H1 (cell line): ENCODE data around the gene RABL3. TPM values are rescaled to one million over a fixed set of nuclear protein-coding genes. Genes with fewer than 3 reads are reported as not detected.

Source experiments
- CTCF ChIA-PET: fragments of 300-600 bp; sonication (Branson Sonifier 250); formaldehyde crosslinking; loops from one replicate; lab custom pipeline; 2021; ENCODE audit not compliant: partially characterized antibody; lab: Charles Lee
- POLR2A ChIA-PET: fragments of 300-600 bp; sonication (Branson Sonifier 250); formaldehyde crosslinking; loops from one replicate; lab custom pipeline; 2021; ENCODE audit warnings: inconsistent platforms; ENCODE audit not compliant: partially characterized antibody; lab: Charles Lee
- DNase-seq, 2 experiments: peaks; one replicate each; pipeline versions ENCODE4 v3.0.0 to v3.0.0-alpha.2; 2010 to 2022; ENCODE audit warnings: low spot score in 2 of 2, low read depth in 1 of 2, mixed read lengths in 1 of 2
- FAIRE-seq: peaks from 2 replicates; lab custom pipeline; 2011; peaks lifted over from hg19 to GRCh38; lab: Jason Lieb, UNC
- H2AFZ ChIP-seq: 2 replicates; pipeline ENCODE4 v1.8.1; 2012; ENCODE audit warnings: low read length, inconsistent platforms
- H2AK5ac ChIP-seq: 2 replicates; pipeline ENCODE4 v1.6.1; 2013; ENCODE audit warnings: low read depth, low read length
- H2BK120ac ChIP-seq: replicated peaks from 2 replicates; pipeline ENCODE3; 2013; ENCODE audit warnings: low read depth, low read length, inconsistent platforms
- H2BK12ac ChIP-seq: 2 replicates; pipeline ENCODE4 v1.6.1; 2013; ENCODE audit warnings: low read depth, low read length
- H2BK15ac ChIP-seq: 2 replicates; pipeline ENCODE4 v1.6.1; 2013; ENCODE audit warnings: low read length
- H2BK20ac ChIP-seq: 2 replicates; pipeline ENCODE4 v1.6.1; 2013; ENCODE audit warnings: low read length
- H2BK5ac ChIP-seq: 2 replicates; pipeline ENCODE4 v1.6.1; 2013; ENCODE audit warnings: low read depth, low read length
- H3K14ac ChIP-seq: 2 replicates; pipeline ENCODE4 v1.6.1; 2013; ENCODE audit warnings: inconsistent platforms; ENCODE audit not compliant: insufficient read length
- H3K18ac ChIP-seq: 2 replicates; pipeline ENCODE4 v1.6.1; 2013; ENCODE audit warnings: low read length; ENCODE audit errors: extremely low read depth
- H3K23ac ChIP-seq: 2 replicates; pipeline ENCODE4 v1.6.1; 2013; ENCODE audit warnings: inconsistent platforms; ENCODE audit not compliant: insufficient read length
- H3K23me2 ChIP-seq: 2 replicates; pipeline ENCODE4 v1.6.1; 2013; ENCODE audit warnings: low read depth, low read length
- H3K27ac ChIP-seq: 2 replicates; pipeline ENCODE4 v1.6.1; 2011; ENCODE audit warnings: low read depth, low read length, inconsistent platforms
- H3K27me3 ChIP-seq, 4 experiments: replicated peaks in 1 of 4; 1 replicate in 1 of 4; 2 replicates in 3 of 4; pipeline versions ENCODE4 v1.6.1 to v1.8.1; 2011 to 2013; ENCODE audit warnings: low read length in 3 of 4, mild to moderate bottlenecking in 3 of 4, inconsistent platforms in 2 of 4, mixed read lengths in 2 of 4, moderate library complexity in 1 of 4; ENCODE audit not compliant: control insufficient read depth in 3 of 4, insufficient read depth in 3 of 4; ENCODE audit errors: extremely low read depth in 1 of 4
- H3K36me3 ChIP-seq, 4 experiments: 2 replicates each; pipeline versions ENCODE4 v1.6.1 to v1.8.1; 2011 to 2013; ENCODE audit warnings: mild to moderate bottlenecking in 4 of 4, low read length in 3 of 4, moderate library complexity in 2 of 4, control low read depth in 1 of 4, inconsistent platforms in 1 of 4; ENCODE audit not compliant: insufficient read depth in 4 of 4, control insufficient read depth in 2 of 4
- H3K4ac ChIP-seq: replicated peaks from 2 replicates; pipeline ENCODE3; 2013; ENCODE audit warnings: low read length, low read depth, mixed read lengths, inconsistent platforms; ENCODE audit not compliant: insufficient read length
- H3K4me1 ChIP-seq, 4 experiments: replicated peaks in 1 of 4; 1 replicate in 1 of 4; 2 replicates in 3 of 4; pipeline versions ENCODE4 v1.6.1 to v1.8.1; 2011 to 2013; ENCODE audit warnings: low read length in 3 of 4, inconsistent platforms in 2 of 4, mixed read lengths in 1 of 4; ENCODE audit not compliant: insufficient read depth in 4 of 4, control insufficient read depth in 3 of 4
- H3K4me2 ChIP-seq, 2 experiments: 2 replicates each; pipeline versions ENCODE4 v1.6.1 to v1.8.1; 2011 to 2013; ENCODE audit warnings: low read depth in 2 of 2, low read length in 2 of 2, control low read depth in 1 of 2, inconsistent platforms in 1 of 2, mild to moderate bottlenecking in 1 of 2; ENCODE audit not compliant: insufficient read depth in 1 of 2
- H3K4me3 ChIP-seq, 4 experiments: fragments of 200-600, 300-600 bp in 1 of 4; sonication (generic), shearing (Covaris generic), sonication (Bioruptor Twin) in 1 of 4; 2 replicates each; pipeline versions ENCODE4 v1.5.1 to v1.8.1; 2011 to 2016; ENCODE audit warnings: low read length in 4 of 4, low read depth in 3 of 4, control low read depth in 2 of 4, inconsistent platforms in 2 of 4, mild to moderate bottlenecking in 2 of 4, mixed read lengths in 1 of 4, moderate library complexity in 1 of 4; ENCODE audit not compliant: insufficient read depth in 2 of 4; ENCODE audit errors: extremely low read depth in 1 of 4
- H3K56ac ChIP-seq: replicated peaks from 2 replicates; pipeline ENCODE3; 2013; ENCODE audit warnings: low read depth, mild to moderate bottlenecking, mixed read lengths, low read length, inconsistent platforms; ENCODE audit not compliant: insufficient read length
- H3K79me1 ChIP-seq: 2 replicates; pipeline ENCODE4 v1.6.1; 2013; ENCODE audit warnings: low read depth, low read length, control low read depth
- H3K79me2 ChIP-seq, 2 experiments: 2 replicates each; pipeline versions ENCODE4 v1.6.1 to v1.8.1; 2012 to 2013; ENCODE audit warnings: low read length in 2 of 2, mild to moderate bottlenecking in 2 of 2, inconsistent platforms in 1 of 2; ENCODE audit not compliant: insufficient read depth in 2 of 2, control insufficient read depth in 1 of 2
- H3K9ac ChIP-seq, 4 experiments: replicated peaks in 1 of 4; 1 replicate in 1 of 4; 2 replicates in 3 of 4; pipeline versions ENCODE4 v1.6.1 to v1.8.1; 2011 to 2013; ENCODE audit warnings: low read depth in 3 of 4, low read length in 3 of 4, control low read depth in 2 of 4, mild to moderate bottlenecking in 2 of 4, moderate library complexity in 2 of 4, inconsistent platforms in 1 of 4; ENCODE audit errors: extremely low read depth in 1 of 4
- H3K9me3 ChIP-seq, 2 experiments: 2 replicates each; pipeline versions ENCODE4 v1.6.1 to v1.8.1; 2012 to 2013; ENCODE audit warnings: mild to moderate bottlenecking in 2 of 2, moderate library complexity in 2 of 2, control low read depth in 1 of 2, inconsistent platforms in 1 of 2, low read depth in 1 of 2, low read length in 1 of 2, mixed read lengths in 1 of 2; ENCODE audit not compliant: insufficient read depth in 2 of 2
- H4K20me1 ChIP-seq, 2 experiments: replicated peaks in 1 of 2; 2 replicates each; pipeline versions ENCODE3 to v1.8.1; 2011 to 2013; ENCODE audit warnings: inconsistent platforms in 2 of 2, low read length in 2 of 2, mild to moderate bottlenecking in 1 of 2; ENCODE audit not compliant: insufficient read depth in 2 of 2, control insufficient read depth in 1 of 2
- H4K5ac ChIP-seq: 2 replicates; pipeline ENCODE4 v1.6.1; 2013; ENCODE audit warnings: low read length, low read depth, mixed read lengths, inconsistent platforms; ENCODE audit not compliant: insufficient read length
- H4K8ac ChIP-seq: 2 replicates; pipeline ENCODE4 v1.8.0; 2013; ENCODE audit warnings: mild to moderate bottlenecking, moderate library complexity, low read length, inconsistent platforms; ENCODE audit not compliant: insufficient read depth; ENCODE audit errors: extremely low read depth
- H4K91ac ChIP-seq: replicated peaks from 2 replicates; pipeline ENCODE3; 2013; ENCODE audit warnings: low read length, mixed read lengths, inconsistent platforms; ENCODE audit not compliant: insufficient read length
- GTF2F1 ChIP-seq: IDR thresholded peaks from 2 replicates; pipeline ENCODE4 v1.6.1; 2012; ENCODE audit warnings: low read depth, low read length, improper control_type of control experiment, borderline replicate concordance
- HDAC6 ChIP-seq: IDR thresholded peaks from one replicate; pipeline ENCODE4 v1.7.1; 2012; ENCODE audit warnings: low read depth, mild to moderate bottlenecking, inconsistent platforms, low read length, moderate library complexity
- KDM4A ChIP-seq: IDR thresholded peaks from one replicate; pipeline ENCODE4 v1.7.1; 2012; ENCODE audit warnings: low read depth, mild to moderate bottlenecking, moderate library complexity, low read length, inconsistent platforms; ENCODE audit not compliant: severe bottlenecking
- WGBS, 2 experiments: shearing (Covaris generic) in 1 of 2; methylation state at CpG; one replicate each; pipeline versions ENCODE4 v1.1.6 to v1.1.7; 2013 to 2015; ENCODE audit warnings: low lambda C conversion rate in 2 of 2, mixed read lengths in 2 of 2, inconsistent platforms in 1 of 2, low coverage in 1 of 2, missing lambda C conversion rate in 1 of 2; ENCODE audit not compliant: insufficient replicate concordance in 2 of 2, insufficient coverage in 1 of 2, insufficient read length in 1 of 2; ENCODE audit errors: extremely low coverage in 1 of 2, missing lambda C conversion rate in 1 of 2; 5-methylcytosine and 5-hydroxymethylcytosine counted together
- polyA plus RNA-seq, 7 experiments: library from polyadenylated mRNA; depleted of rRNA in 3 of 7; stranded (reverse) in 5 of 7; unstranded in 2 of 7; fragments of >200 nt in 5 of 7; fragments of 200-250 nt in 2 of 7; gene quantifications; 1 replicate in 5 of 7; 2 replicates in 1 of 7; 4 replicates in 1 of 7; pipeline versions ENCODE4 v1.2.1 to v1.2.3, GENCODE V29; 2011 to 2013; ENCODE audit warnings: missing spikeins in 2 of 7, mixed read lengths in 2 of 7
- total RNA-seq: library from RNA; stranded (reverse); fragmentation: NEBNext Ultra II Directional; extraction: Animal tissue kit (Norgen Biotek cat#: 25700); gene quantifications from 2 replicates; pipeline ENCODE4 v1.2.1, GENCODE V29; 2021
- TF ChIP-seq, protein P1 (sequence below): IDR thresholded peaks from 2 replicates; pipeline ENCODE4 v1.6.1; 2012; ENCODE audit warnings: inconsistent platforms
- TF ChIP-seq, protein P2 (sequence below): IDR thresholded peaks from 2 replicates; pipeline ENCODE4 v1.6.1; 2011; ENCODE audit warnings: low read depth, mild to moderate bottlenecking, low read length; ENCODE audit not compliant: insufficient read depth

Gene RABL3
- total and polyA plus RNA-seq, 2 of the 8 experiments (the other 6 are each of a cell fraction or from before 2014, with no cell fraction given) = 4.4 to 19.2 TPM

DNA sequence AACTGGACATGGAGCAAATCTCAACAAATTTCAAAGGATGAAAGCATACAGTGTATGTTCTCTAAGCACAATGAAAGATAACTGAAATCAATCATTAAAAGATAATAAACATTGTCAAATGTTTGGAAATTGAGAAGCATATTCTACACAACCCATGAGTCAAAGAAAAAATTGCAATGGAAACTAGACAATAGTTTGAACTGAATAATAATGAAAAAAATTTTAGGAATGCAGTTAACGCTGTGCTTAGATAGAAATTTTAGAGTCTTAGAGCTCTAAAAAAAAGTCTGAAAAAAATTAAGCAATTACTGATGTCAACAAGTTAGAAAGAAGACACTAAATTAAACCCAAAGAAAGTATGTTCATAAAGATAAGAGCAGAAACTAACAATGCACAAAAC lies 15.5 kb downstream of the RABL3 start:
- CTCF ChIA-PET = no interaction called here
- no peak overlapping the region for H2AFZ ChIP-seq
- no peak overlapping the region for H3K4ac ChIP-seq
- H3K56ac ChIP-seq = no peak overlapping the region
- no peak overlapping the region for H2BK12ac ChIP-seq
- no peak overlapping the region for H3K14ac ChIP-seq
- H3K9me3 ChIP-seq = no peaks in the 10 kb centered on the region
- TF ChIP-seq GTF2F1 (no peak), HDAC6 (no peak), KDM4A (no peak)
- TF ChIP-seq, protein P1, sequence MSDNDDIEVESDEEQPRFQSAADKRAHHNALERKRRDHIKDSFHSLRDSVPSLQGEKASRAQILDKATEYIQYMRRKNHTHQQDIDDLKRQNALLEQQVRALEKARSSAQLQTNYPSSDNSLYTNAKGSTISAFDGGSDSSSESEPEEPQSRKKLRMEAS = no peak
- TF ChIP-seq, protein P2, sequence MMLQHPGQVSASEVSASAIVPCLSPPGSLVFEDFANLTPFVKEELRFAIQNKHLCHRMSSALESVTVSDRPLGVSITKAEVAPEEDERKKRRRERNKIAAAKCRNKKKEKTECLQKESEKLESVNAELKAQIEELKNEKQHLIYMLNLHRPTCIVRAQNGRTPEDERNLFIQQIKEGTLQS = no peak
- TF ChIP-seq, all 59 proteins: peak for 0
- Histone ChIP-seq H3K9ac (no peak overlapping the region), H3K36me3 (no peaks in the 10 kb centered on the region), H2AK5ac (no peak overlapping the region), H3K79me1 (no peaks in the 10 kb centered on the region), H2BK5ac (no peak overlapping the region), H2BK15ac (no peak overlapping the region), H3K4me2 (no peak overlapping the region), H4K91ac (no peak overlapping the region), H4K8ac (no peak overlapping the region), H2BK20ac (no peak overlapping the region), H4K20me1 (no peaks in the 10 kb centered on the region), H3K23ac (no peak overlapping the region), H4K5ac (no peak overlapping the region), H3K4me1 (peaks cover 0 to 5% (median 2%) of the 10 kb centered on the region in 4 experiments; a peak in 3 of 7 replicates), H2BK120ac (no peak overlapping the region), H3K27me3 (no peaks in the 10 kb centered on the region), H3K4me3 (no peak overlapping the region), H3K23me2 (no peaks in the 10 kb centered on the region), H3K27ac (no peak overlapping the region), H3K79me2 (no peaks in the 10 kb centered on the region), H3K18ac (no peak overlapping the region)
- POLR2A ChIA-PET = no interaction called here
- FAIRE-seq (no peak), DNase-seq (no peak)
- WGBS, 2 experiments = 95% methylated on average over 1 of the region's 1 CpG; no CpG with 5 or more reads in 1 of the 2 experiments
